GM21529 (cell line): ENCODE measurements around the gene F2RL3.

Experiments
- ATAC-seq: cut with Tn5 transposase; IDR thresholded peaks from one replicate; pipeline ENCODE4 v1.9.1; 2021; ENCODE audit not compliant: unreplicated experiment

The F2RL3 gene

GRCh38 chr19:16888629-16889365 lies at the start of gene F2RL3:
TSS of gene F2RL3 (plus strand) at chr19:16888999. CDS start at chr19:16889190, 191 bp downstream.
- peak; percentile 39 for ATAC-seq

- no peak for ATAC-seq
These were observed 47.3 kb upstream of the F2RL3 start for GRCh38 chr19:16841391-16841926.

- ATAC-seq = no peak
These were observed 41.9 kb upstream of the F2RL3 start for GRCh38 chr19:16846901-16847300.

- ATAC-seq = no peak
These were observed 41.4 kb upstream of the F2RL3 start for GRCh38 chr19:16847430-16847829.

- ATAC-seq = no peak
These were observed 39.6 kb upstream of the F2RL3 start for GRCh38 chr19:16849168-16849567.

GRCh38 chr19:16850133-16850532 lies 38.7 kb upstream of the F2RL3 start:
- no peak for ATAC-seq

GRCh38 chr19:16851031-16851712 lies 37.6 kb upstream of the F2RL3 start:
- ATAC-seq = no peak

GRCh38 chr19:16853066-16853465 lies 35.7 kb upstream of the F2RL3 start:
- no peak for ATAC-seq

- no peak for ATAC-seq
These were observed 32.7 kb upstream of the F2RL3 start for GRCh38 chr19:16856091-16856490.

GRCh38 chr19:16859626-16860025 lies 29.2 kb upstream of the F2RL3 start:
- ATAC-seq = no peak

- ATAC-seq = no peak
These were observed 28.7 kb upstream of the F2RL3 start for GRCh38 chr19:16860118-16860517.

- no peak for ATAC-seq
These were observed 27.8 kb upstream of the F2RL3 start for GRCh38 chr19:16861011-16861410.

- no peak for ATAC-seq
These were observed 27.0 kb upstream of the F2RL3 start for GRCh38 chr19:16861834-16862233.

- no peak for ATAC-seq
These were observed 25.9 kb upstream of the F2RL3 start for GRCh38 chr19:16862826-16863415.

GRCh38 chr19:16867211-16867610 lies 21.6 kb upstream of the F2RL3 start:
- no peak for ATAC-seq

- no peak for ATAC-seq
These were observed 20.2 kb upstream of the F2RL3 start for GRCh38 chr19:16868423-16869130.

GRCh38 chr19:16869331-16869972 lies 19.3 kb upstream of the F2RL3 start:
- ATAC-seq = no peak

GRCh38 chr19:16871871-16872270 lies 16.9 kb upstream of the F2RL3 start:
- no peak for ATAC-seq

- no peak for ATAC-seq
These were observed 16.1 kb upstream of the F2RL3 start for GRCh38 chr19:16872728-16873127.

GRCh38 chr19:16873594-16873993 lies 15.2 kb upstream of the F2RL3 start:
- no peak for ATAC-seq
